GM21825 (cell line): ENCODE measurements around the gene PPP3CA.
"Not testable (repeated sequence)": the region's sequence is repeated elsewhere in the genome, so short reads cannot be mapped to it uniquely, and the experiment has no call there.

Experiments used
- ATAC-seq: cut with Tn5 transposase; IDR thresholded peaks from one replicate; pipeline ENCODE4 v1.9.1; 2021; ENCODE audit warnings: mild to moderate bottlenecking, moderate library complexity; ENCODE audit not compliant: unreplicated experiment

PPP3CA gene

GRCh38 chr4:101148551-101148950 lies 198.8 kb downstream of the PPP3CA start:
- no peak for ATAC-seq

GRCh38 chr4:101147283-101147682 lies 200.0 kb downstream of the PPP3CA start:
- ATAC-seq = no peak

GRCh38 chr4:101145021-101145420 lies 202.3 kb downstream of the PPP3CA start:
- ATAC-seq = no peak

GRCh38 chr4:101142259-101142658 lies 205.1 kb downstream of the PPP3CA start:
- ATAC-seq = no peak

- no peak for ATAC-seq
These were observed 205.5 kb downstream of the PPP3CA start for GRCh38 chr4:101141855-101142254.

- no peak for ATAC-seq
These were observed 206.1 kb downstream of the PPP3CA start for GRCh38 chr4:101141230-101141629.

GRCh38 chr4:101140228-101140627 lies 207.1 kb downstream of the PPP3CA start:
- no peak for ATAC-seq

GRCh38 chr4:101136373-101137370 lies 210.7 kb downstream of the PPP3CA start:
- ATAC-seq = no peak

- no peak for ATAC-seq
These were observed 211.8 kb downstream of the PPP3CA start for GRCh38 chr4:101135371-101136010.

- ATAC-seq = not testable (repeated sequence)
These were observed 216.3 kb downstream of the PPP3CA start for GRCh38 chr4:101131058-101131457.

GRCh38 chr4:101128898-101129297 lies 218.4 kb downstream of the PPP3CA start:
- ATAC-seq = not testable (repeated sequence)

- no peak for ATAC-seq
These were observed 218.9 kb downstream of the PPP3CA start for GRCh38 chr4:101128473-101128872.

- no peak for ATAC-seq
These were observed 220.0 kb downstream of the PPP3CA start for GRCh38 chr4:101127176-101127790.

GRCh38 chr4:101126059-101126458 lies 221.3 kb downstream of the PPP3CA start:
- ATAC-seq = no peak

- no peak for ATAC-seq
These were observed 222.0 kb downstream of the PPP3CA start for GRCh38 chr4:101125045-101125942.

GRCh38 chr4:101123231-101123630 lies 224.1 kb downstream of the PPP3CA start:
- no peak for ATAC-seq

- no peak for ATAC-seq
These were observed 225.3 kb downstream of the PPP3CA start for GRCh38 chr4:101122019-101122418.

- ATAC-seq = no peak
These were observed 228.2 kb downstream of the PPP3CA start for GRCh38 chr4:101119141-101119540.

GRCh38 chr4:101118617-101119016 lies 228.7 kb downstream of the PPP3CA start:
- no peak for ATAC-seq

- no peak for ATAC-seq
These were observed 231.4 kb downstream of the PPP3CA start for GRCh38 chr4:101115887-101116286.
